NB4 (cell line): ENCODE data around the gene RPL13.

Source experiments
- POLR2A ChIP-seq: IDR thresholded peaks from 2 replicates; pipeline ENCODE4 v1.6.1; 2011; ENCODE audit warnings: mild to moderate bottlenecking; ENCODE audit not compliant: insufficient read length; ENCODE audit errors: extremely low read depth
- TF ChIP-seq, protein P1 (sequence below): IDR thresholded peaks from one replicate; pipeline ENCODE4 v1.5.1; 2012; ENCODE audit warnings: low read depth, low read length

- no peak for TF ChIP-seq POLR2A
- TF ChIP-seq, protein P1, sequence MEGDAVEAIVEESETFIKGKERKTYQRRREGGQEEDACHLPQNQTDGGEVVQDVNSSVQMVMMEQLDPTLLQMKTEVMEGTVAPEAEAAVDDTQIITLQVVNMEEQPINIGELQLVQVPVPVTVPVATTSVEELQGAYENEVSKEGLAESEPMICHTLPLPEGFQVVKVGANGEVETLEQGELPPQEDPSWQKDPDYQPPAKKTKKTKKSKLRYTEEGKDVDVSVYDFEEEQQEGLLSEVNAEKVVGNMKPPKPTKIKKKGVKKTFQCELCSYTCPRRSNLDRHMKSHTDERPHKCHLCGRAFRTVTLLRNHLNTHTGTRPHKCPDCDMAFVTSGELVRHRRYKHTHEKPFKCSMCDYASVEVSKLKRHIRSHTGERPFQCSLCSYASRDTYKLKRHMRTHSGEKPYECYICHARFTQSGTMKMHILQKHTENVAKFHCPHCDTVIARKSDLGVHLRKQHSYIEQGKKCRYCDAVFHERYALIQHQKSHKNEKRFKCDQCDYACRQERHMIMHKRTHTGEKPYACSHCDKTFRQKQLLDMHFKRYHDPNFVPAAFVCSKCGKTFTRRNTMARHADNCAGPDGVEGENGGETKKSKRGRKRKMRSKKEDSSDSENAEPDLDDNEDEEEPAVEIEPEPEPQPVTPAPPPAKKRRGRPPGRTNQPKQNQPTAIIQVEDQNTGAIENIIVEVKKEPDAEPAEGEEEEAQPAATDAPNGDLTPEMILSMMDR = no peak
These were observed 25.7 kb downstream of the RPL13 start for GRCh38 chr16:89586218-89586617.
